DMS153 (cell line): ENCODE measurements around the gene DNM3.

ENCODE experiments used
- DNase-seq: peaks from one replicate; lab custom pipeline; 2025; lab: John Stamatoyannopoulos, UW

DNM3 gene

DNA sequence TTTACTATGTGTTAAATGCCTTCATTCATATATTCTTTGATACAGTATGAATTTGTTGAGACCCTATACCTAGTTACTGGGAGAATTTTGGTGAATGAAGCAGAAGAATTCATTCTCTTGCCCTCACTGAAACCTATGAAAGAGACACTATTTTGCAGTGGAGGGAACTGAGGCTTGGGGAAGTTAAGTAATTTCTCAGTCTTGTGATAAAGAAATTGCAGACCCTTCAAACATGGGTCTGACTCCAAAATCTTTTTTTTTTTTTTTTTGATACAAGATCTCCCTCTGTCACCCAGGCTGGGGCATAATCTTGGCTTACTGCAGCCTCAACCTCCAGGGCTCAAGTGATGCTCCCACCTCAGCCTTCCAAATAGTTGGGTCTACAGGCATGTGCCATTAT, 132.1 kb downstream of the DNM3 start:
- no peak for DNase-seq

DNA sequence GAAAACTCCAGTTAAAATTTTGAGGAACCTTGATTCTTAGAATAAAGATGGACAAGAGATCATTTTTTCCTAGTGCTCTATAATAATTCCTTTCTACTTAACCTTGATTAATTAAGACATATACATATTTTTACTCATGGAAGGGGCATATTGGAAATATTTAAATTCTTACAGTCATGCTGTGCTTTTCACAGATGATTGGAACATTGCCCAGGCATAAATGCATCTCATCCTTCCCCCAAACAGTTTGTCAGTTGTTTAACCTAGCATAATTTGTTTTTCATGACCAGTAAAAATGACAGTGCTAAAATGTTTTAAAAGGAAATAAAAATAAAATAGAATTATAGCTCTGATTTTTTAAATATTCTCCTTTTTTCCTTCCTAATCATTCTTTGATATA, 140.0 kb downstream of the DNM3 start:
- no peak for DNase-seq

DNA sequence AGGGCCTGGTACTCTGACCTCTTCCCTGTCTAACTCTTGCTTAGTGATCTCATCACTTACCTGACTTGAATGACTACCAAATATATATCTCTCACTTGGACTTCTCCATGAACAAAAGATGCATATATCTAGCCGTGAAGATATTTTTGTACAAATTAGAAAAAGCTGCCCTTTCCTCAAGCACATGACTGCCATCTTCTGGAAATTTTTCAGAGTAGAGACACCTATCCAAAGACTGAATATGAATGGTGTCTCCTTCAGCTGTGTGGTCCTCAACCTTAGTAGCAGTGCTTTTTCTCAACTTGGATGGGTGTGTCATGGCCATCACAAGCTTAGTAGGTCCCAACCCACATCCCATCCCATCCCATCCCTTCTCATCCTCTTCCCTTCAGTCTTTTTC, 142.3 kb downstream of the DNM3 start:
- DNase-seq, result peak; percentile 18

DNA sequence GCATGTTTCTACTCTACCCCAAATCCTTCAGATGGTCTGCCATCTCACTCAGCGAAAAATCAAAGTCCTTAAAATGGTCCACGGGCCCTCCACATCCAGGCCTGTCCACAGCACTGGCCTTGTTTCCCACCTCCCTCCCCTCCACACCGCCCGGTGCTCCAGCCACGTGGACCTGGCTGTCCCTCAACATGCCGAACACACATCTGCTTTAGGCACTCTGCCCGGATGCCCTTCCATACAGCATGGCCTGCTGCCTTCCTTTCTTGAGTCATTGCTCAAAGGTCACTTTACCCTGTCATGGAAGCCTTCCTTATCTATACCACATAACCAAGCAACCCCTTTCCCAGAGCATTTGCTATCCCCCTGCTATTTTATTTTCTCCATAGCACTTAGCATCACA, 143.0 kb downstream of the DNM3 start:
- no peak for DNase-seq

DNA sequence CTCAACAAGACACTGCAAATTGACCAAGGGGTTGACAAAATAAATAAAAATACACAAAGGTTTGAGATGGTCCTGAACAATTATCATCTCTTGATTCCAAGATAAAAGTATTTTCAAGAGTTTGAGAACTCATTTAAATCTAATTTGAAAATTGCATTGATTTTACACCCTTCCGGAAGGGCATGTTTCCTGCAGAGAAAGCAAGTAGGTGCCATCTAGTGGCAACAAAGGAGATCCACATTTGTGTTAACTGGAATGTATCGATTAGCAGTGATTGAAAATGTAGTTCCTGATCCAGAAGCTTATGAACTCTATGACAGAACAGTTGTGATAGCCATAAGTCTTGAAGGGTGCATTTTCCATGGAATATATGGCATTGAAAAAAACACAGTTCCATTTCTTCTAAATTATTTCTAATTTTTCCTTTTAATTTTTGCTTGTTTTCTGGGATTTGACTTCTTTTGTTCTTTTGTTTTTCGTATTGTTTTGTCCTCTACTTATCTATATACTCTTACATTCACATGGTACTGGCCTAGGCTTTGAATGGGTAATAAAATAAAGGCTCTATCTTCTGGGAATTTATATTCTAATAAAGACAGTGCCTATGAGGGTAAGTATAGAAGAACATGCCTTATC, 143.7 kb downstream of the DNM3 start:
- DNase-seq, result peak; percentile 57

DNA sequence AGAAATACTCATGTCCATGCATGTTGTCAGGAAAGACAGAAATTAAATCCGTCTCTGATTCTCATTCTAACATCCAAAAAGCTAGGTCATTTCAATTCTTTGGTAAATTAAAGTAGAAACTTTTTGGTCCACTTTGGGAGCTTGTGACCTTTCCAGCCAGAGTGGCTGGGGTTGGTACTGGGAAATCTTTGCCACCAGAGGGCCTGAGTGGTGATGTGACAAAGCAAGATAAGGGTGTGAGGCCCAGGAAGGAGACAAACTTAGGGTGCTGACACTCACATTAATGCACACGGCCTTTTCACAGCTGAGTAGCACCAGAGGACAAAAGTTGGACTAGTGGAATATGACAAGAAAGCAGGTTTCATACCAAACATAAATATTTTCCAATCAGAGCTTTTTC, 144.3 kb downstream of the DNM3 start:
- DNase-seq, result no peak

DNA sequence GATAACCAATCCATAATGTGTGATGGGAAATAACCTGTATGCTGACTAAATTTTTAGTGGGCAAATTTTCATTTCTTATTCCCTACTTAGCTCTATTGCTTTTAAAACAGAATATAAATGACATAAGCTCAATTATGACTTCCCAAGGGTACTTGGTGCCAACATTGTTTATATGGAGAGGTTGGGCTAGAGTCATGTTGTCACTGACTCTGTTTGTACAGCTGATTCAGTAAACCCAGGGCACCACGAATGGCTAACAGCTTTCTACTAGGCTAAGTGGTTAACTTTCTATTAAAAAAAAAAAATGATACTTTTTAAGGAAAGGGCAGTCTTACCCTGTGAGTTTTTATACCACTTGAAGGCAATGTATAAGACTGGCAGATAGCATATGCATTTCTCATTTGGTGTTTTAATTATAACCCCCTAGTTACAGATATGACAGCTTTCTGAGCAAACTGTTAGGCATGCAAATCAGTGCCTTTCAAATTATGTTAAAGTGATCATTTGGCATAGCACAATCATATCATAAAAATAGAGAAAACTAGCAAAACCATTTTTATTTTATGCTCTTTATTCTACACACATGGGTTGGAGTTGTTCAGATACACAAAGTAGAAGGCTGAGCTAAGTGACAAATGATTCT, 147.1 kb downstream of the DNM3 start:
- peak; percentile 74 for DNase-seq

DNA sequence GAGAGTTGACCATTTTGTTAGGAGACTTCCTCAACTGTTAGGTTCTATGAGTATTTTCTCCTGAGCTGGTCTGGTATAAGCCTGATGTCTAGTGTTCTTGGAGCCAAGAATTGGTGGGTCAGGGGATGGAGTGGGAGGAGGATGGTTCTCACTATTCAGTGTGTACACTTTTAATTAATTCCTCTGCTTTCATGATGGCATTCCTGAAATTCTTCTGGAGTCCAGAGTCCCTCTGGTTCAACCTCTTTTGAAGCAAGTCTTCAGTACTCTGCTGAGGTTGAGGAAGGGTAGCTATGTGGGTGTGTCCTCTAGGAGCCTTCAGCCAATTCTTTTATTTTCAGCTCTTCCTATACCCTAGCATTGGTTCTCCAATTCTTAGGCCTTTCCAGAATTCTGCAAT, 149.1 kb downstream of the DNM3 start:
- DNase-seq, result no peak

DNA sequence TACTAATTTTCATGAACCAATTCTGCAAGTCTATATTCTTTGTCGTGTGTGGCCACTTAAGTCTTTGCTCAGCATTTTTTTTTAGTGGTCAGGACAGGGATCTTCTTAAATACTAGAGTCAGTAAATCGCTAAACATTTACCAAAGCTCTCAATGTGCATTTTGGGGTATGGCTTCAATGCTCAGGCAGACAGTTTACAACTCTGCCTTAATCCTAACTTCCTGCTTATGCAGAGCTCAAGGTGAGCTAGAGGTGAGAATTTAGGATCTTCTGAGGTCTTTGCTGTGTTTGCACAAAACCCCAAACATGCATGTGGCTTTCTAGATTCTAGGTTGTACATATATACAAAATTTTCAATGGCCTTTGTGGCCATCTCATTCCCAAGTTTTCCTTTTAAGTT, 153.0 kb downstream of the DNM3 start:
- no peak for DNase-seq

DNA sequence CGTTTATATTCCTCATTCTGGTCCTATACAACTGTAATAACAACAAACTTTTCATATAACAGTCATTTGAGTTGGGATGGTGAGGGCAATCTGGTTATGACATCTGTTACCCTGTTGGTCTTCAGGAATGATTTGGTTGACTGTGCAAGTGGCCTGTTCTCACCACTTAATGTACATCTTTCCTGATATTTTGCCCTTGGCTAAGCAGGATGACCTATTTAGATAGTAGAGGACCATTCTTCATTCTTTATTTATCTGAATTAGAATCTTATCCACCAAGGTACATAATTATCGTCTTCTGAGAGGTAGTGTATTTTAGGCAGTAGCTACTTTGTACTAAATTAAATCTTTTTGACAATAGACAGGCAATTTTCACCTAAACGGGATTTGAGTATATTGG, 154.3 kb downstream of the DNM3 start:
- no peak for DNase-seq

DNA sequence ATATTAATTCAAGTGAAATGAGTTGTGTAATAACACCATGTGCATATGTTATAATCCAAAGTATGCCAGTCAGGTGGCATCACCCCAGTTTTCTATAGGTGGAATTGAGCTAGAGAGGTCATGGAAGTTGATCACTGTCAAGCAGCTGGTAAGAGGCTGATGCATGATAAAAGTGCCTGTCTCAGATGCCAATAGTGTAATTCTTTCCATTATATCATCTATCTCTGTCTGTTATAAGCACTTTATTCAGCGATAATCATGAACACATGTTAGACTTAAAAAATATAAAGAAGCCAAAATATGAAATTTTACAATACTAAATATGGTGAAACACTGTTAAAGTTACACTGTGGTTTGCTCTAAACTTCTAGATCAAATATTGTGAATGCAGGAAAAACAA, 156.6 kb downstream of the DNM3 start:
- no peak for DNase-seq

DNA sequence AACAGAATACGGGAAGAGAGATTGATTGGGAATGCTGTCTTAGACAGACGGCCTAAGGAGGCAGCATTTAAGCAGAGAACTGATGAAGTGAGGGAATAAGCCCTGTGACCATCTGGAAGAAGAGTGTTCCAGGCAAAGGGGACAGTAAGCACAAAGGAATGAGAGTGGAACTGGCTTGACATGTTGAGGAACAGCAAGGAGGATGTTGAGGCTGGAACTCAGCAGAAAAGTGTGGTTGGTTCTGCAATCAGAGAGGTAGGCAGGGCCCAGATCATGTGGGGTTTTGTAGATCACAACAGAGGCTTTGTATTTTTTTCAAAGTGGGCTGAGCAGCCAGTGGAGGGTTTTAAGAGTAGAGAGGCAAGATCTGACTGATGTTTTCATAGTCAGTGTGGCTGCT, 157.4 kb downstream of the DNM3 start:
- DNase-seq, result no peak

DNA sequence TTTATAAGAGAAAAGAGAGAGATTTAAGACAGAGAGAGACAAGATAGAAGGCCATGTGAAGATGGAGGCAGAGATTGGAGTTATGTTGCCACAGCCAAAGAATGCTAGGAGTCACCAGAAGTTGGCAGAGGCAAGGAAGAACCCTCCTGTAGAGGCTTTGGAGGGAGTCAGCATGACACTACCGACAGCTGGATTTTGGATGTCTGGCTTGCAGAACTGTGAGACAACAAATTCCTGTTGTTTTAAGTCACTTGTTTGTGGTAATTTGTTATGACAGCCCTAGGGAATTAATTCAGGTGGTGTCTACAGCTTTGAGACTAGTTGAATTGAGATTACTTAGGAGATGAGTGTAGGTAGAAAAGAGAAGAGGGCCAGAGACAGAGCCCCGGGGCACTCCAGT, 158.5 kb downstream of the DNM3 start:
- no peak for DNase-seq

DNA sequence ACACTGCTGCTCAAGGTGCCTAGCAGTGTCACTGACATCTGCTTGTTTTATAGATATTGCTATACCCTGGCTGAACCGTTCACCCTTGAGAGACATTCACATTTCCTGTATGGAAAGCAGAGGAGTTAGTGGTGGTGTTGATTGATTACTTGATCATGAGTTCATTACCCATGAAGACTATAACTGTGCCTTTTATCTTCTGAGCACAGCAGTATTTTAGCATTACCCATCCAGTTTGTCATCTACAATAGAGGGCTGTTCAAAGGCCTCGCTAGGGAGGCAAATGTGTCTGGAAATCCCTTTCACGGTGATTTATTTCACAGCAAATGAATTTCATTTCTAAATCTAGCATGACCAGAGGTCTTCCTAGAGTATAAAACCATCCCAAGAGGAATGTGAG, 160.0 kb downstream of the DNM3 start:
- no peak for DNase-seq

DNA sequence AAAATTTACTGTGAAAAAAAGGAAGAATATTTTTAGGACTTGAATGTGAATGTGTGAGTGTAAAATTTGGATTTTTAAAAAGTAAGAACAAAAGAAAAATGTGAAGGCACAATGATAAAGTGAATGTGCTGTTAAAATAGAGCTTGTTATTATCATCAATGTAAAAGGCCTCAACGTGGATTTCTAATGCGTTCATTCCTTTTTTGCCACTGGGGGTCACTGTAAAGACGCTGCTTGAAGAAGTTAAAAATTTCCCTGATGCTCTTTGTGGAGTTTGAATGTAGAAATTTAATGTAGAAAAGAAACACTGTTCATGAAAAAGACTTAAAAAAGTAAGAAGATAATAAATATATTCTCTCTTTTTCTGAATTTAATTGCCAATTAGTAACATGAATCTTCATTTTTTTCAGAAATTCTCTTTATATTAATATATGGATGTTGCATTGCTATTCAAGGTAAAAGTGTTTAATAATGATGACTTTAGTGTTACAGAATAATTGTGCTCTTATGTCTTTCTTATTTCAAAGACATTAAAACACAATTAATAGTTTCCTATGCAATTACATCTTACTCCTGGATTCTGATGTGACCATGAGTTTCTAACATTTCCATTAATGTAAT, 161.5 kb downstream of the DNM3 start:
- DNase-seq, result no peak

DNA sequence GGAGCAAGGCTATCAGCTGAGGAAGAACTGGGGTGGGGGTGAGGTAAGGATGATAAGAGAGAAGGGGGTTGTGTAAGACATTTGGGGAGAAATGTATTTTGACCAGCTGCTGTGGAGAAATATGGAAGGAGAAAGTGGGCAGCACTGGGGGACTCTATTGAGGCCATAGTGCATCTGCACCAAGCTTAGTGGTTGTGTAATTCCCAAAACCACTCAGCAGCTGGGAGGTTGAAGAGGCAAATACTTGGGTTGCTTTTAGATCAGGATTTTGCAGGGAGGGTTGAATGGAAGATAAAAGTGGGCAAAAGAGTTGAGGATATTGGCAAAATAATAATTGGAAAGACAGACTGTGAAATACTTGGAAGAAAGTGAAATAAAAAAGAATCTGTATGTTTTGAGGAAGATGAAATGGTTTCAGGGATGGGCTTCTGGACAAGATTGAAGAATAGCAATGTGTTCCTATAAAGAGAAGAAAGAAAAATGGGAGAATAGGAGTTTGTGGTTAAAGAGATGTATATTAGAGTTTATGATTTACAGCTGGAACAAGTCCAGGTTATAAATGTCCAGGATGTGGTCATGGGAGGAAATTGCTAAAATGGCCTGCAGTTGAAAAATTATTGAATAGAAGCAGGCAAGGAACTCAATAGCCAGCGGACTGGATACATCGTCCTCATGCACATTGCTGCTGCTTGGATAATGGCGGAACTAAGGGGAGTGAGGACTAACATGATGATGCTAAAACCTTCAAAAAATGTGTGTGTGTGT, 162.7 kb downstream of the DNM3 start:
- DNase-seq, result no peak

DNA sequence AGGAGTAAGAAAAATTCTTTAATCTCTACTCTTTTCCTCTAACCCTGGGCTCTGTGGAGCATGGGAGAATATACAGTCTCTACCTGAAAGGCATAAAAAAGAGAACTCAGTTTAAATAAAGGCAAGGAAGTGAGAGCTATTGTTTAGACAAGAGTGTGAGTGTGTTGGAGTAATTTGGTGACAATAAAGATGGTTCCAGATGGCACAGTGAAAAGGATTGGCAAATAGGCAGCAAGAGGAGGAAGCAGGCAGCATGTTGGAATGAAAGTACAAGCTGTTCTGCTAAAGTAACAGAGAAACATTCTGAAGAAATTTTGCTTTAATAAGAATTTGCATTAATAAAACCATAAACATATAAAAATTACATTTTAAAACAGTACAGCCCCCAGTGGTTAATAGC, 163.4 kb downstream of the DNM3 start:
- no peak for DNase-seq

DNA sequence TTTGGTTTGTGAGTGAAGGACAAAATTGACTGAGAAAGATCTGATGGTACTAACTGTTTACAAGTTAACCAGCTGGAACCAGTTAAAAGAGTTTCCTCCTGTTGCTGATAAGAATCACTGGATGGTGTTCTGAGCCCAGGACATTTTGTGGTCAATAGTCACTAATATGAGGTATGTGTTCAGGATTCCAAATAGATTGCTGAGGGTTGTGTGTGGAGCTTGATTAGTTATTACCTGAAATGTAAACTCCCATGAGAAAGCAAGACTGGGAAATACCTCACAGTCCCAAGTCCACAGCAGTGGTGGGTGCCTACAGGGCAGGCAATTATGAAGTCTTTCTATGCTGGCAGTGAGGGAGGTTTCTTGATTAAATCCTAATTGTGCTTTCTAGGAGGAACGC, 164.6 kb downstream of the DNM3 start:
- DNase-seq, result no peak

DNA sequence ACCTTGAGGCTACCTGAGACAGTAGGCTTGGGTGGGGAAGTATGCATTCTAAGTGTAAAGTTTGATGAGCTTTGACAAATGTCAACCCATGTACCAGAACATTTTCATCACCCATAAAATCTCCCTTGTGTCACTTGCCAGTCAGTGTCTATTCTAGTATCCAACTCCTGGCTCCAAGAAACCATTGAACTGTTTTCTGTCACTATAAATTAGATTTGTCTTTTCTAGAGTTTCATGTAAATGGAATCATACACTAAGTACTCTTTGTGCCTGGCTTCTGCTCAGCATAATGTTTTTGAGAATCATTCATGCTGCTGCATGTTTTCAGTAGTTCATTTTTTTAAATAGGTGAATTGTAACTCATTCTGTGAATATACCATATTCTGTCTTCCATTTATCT, 165.4 kb downstream of the DNM3 start:
- DNase-seq, result no peak

DNA sequence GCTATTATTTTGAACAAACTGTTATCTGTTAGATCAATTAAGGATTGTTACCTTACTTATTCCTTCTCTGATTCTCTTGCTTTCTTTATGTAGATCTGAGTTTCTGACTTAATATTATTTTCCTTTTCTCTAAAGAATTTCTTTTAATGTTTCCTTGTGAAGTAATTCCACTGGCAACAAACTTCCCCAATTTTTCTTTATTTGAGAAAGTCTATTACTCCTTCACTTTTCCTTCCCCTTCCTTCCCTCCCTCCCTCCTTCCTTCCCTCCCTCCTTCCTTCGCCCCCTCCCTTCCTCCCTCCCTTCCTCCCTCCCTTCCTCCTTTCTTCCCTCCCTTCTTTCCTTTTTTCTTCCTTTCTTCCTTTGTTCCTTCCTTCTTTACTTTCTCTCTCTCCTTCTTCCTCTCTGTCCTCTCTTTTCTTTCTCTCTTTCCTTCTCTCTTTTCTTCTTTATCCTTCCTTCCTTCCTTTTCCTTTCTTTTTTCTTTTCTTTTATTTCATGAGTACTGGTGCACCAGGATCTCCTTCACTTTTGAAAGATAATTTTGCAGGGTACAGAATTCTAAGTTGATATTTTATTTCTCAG, 177.5 kb downstream of the DNM3 start:
- no peak for DNase-seq

DNA sequence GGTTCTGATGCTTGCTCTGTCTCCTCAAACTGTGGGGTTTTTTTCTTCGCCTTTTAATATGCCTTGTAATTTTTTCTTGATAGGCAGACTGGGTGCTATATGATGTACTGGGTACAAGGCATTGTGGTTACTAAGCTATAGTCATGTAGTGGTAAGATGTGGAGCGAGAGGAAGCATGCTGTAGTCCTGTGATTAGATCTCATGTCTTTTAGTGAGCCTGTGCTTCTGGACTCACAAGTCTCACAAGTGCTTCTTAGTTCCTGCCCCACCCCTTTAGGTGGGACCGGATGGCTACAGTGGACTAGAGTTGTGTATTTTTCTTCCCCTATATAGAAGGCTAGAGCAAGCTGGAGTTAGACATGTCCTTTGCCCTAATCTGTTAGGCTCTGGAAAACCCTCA, 178.7 kb downstream of the DNM3 start:
- DNase-seq, result no peak

DNA sequence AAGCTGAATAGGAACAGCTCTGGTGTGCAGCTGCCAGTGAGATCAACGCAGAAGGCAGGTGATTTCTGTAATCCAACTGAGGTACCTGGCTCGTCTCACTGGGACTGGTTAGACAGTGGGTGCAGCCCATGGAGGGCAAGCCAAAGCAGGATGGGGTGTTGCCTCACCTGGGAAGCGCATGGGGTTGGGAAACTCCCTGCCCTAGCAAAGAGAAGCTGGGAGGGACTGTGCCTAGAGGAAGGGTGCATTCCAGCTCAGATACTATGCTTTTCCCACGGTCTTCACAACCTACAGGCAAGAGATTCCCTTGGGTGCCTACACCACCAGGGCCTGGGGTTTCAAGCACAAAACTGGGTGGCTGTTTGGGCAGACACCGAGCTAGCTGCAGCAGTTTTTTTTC, 183.2 kb downstream of the DNM3 start:
- DNase-seq, result no peak
